Fibroblast of lung (primary cell): ENCODE measurements around the gene TRIM26.

Experiments
- EZH2 ChIP-seq: IDR thresholded peaks from 2 replicates; pipeline ENCODE4 v1.5.1; 2012; ENCODE audit warnings: low read length, control low read depth, mild to moderate bottlenecking; ENCODE audit errors: missing control alignments
- TF ChIP-seq, protein P1 (sequence below), 2 donors: IDR thresholded peaks in 1 of 2; conservative IDR thresholded peaks in 1 of 2; 1 replicate in 1 of 2; 2 replicates in 1 of 2; pipeline ENCODE4 v1.5.1; 2011 to 2012; ENCODE audit warnings: low read length in 2 of 2, control low read depth in 1 of 2, inconsistent platforms in 1 of 2, low read depth in 1 of 2, mild to moderate bottlenecking in 1 of 2

DNA sequence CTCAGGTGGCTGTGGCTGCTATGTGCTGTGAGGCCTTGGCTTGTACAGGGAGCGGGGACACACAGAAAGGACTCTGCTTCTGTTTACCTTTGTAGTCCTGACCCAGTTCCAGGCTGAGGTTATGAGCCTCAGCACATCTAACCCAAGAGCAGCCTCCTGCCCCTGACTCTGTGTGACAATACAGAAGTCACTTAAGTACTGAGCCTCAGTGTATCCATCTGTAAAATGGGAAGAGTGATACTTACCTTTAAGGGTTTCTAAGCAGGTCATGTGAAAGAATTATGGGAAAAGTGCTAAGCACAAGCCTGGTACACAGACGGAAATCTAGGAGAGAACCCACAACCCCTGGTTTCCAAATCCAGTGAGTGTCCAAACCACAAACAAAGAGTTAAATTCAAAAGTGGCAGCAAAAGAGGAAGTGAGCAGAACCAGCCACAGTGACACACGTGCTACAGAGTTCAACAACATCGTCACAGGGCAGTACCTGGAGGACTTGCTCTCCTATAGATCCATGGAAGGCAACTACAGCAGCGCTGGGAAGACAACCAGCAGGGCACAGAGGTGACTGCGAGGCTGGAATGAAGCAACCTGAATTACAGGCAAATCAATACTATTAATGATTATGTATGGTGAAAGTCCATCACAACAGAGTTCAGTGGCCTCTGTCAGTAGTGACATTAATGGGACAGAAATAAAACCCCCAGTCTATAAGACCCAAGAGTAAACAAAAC lies 12.5 kb downstream of the TRIM26 start:
- TF ChIP-seq, protein P1, sequence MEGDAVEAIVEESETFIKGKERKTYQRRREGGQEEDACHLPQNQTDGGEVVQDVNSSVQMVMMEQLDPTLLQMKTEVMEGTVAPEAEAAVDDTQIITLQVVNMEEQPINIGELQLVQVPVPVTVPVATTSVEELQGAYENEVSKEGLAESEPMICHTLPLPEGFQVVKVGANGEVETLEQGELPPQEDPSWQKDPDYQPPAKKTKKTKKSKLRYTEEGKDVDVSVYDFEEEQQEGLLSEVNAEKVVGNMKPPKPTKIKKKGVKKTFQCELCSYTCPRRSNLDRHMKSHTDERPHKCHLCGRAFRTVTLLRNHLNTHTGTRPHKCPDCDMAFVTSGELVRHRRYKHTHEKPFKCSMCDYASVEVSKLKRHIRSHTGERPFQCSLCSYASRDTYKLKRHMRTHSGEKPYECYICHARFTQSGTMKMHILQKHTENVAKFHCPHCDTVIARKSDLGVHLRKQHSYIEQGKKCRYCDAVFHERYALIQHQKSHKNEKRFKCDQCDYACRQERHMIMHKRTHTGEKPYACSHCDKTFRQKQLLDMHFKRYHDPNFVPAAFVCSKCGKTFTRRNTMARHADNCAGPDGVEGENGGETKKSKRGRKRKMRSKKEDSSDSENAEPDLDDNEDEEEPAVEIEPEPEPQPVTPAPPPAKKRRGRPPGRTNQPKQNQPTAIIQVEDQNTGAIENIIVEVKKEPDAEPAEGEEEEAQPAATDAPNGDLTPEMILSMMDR (conservative IDR thresholded peaks at IDR 0.05 in 1 of 2, IDR thresholded peaks at IDR 0.05 in 1 of 2; ENCODE audit: low read depth in 1 of 2, low read length in 2 of 2), result no peak
- TF ChIP-seq EZH2, result no peak
